Esophagus muscularis mucosa (tissue), 4 donors: ENCODE data around the gene MYRIP. TPM values are rescaled to one million over a fixed set of nuclear protein-coding genes. Genes with fewer than 3 reads are reported as not detected.

Source experiments
- DNase-seq: peaks from one replicate; pipeline ENCODE4 v3.0.0-alpha.2; 2017; ENCODE audit errors: extremely low spot score
- H3K27ac ChIP-seq, 4 donors: fragments of 200-600 bp; sonication (generic); replicated peaks in 1 of 4; 1 replicate in 3 of 4; 2 replicates in 1 of 4; pipeline ENCODE4 v1.5.1; 2016 to 2019; ENCODE audit warnings: mild to moderate bottlenecking in 1 of 4
- H3K27me3 ChIP-seq, 4 donors: fragments of 200-600 bp; sonication (generic); one replicate each; pipeline versions ENCODE4 v1.5.1 to v1.6.0; 2016 to 2019
- H3K36me3 ChIP-seq, 4 donors: fragments of 200-600 bp; sonication (generic); one replicate each; pipeline ENCODE4 v1.5.1; 2016 to 2019
- H3K4me1 ChIP-seq, 4 donors: fragments of 200-600 bp; sonication (generic); one replicate each; pipeline ENCODE4 v1.5.1; 2016 to 2019
- H3K4me3 ChIP-seq, 4 donors: fragments of 200-600 bp; sonication (generic); 1 replicate in 2 of 4; 2 replicates in 2 of 4; pipeline ENCODE4 v1.5.1; 2016 to 2019; ENCODE audit warnings: mild to moderate bottlenecking in 4 of 4, moderate library complexity in 1 of 4
- H3K9me3 ChIP-seq, 4 donors: fragments of 200-600 bp; sonication (generic); 1 replicate in 3 of 4; 2 replicates in 1 of 4; pipeline ENCODE4 v1.5.1; 2016 to 2019
- EP300 ChIP-seq: sonication (generic); formaldehyde crosslinking; IDR thresholded peaks from one replicate; pipeline ENCODE4 v1.6.1; 2017; ENCODE audit warnings: antibody characterized with exemption
- POLR2A ChIP-seq: fragments of 450-650 bp; IDR thresholded peaks from one replicate; pipeline ENCODE4 v1.6.1; 2017; ENCODE audit warnings: antibody characterized with exemption, moderate library complexity, mild to moderate bottlenecking, low read depth
- POLR2AphosphoS5 ChIP-seq, 2 donors: sonication (generic); formaldehyde crosslinking; IDR thresholded peaks; one replicate each; pipeline ENCODE4 v1.6.1; 2017; ENCODE audit warnings: antibody characterized with exemption in 2 of 2
- WGBS: methylation state at CpG from one replicate; pipeline ENCODE4 v1.1.5; 2018; 5-methylcytosine and 5-hydroxymethylcytosine counted together
- intact Hi-C: fragments of 100-400 bp; cut with DNase I; formaldehyde crosslinking; loops from one replicate; pipeline ENCODE4 v1.15.1; 2023
- total RNA-seq, 4 donors: library from RNA; depleted of rRNA; stranded (reverse); fragments of >200 nt; gene quantifications; one replicate each; pipeline versions ENCODE4 v1.1.0 to v1.2.1, GENCODE V29; 2016
- TF ChIP-seq, protein P1 (sequence below), 3 experiments: fragments of 200-600 bp in 2 of 3; fragments of 450-650 bp in 1 of 3; sonication (generic) in 2 of 3; IDR thresholded peaks; one replicate each; pipeline ENCODE4 v1.5.1; 2017 to 2019; ENCODE audit warnings: antibody characterized with exemption in 3 of 3, mild to moderate bottlenecking in 2 of 3, moderate library complexity in 1 of 3

MYRIP gene
- total RNA-seq, 4 donors from 2014 or later = 3.3 to 7.2 (median 5.8) TPM

- intact Hi-C loops = no loop called here
- WGBS = 95% methylated on average over 6 of the region's 6 CpGs
- no peaks in the 10 kb centered on the region for H3K9me3 ChIP-seq
These were observed 351.5 kb downstream of the MYRIP start for GRCh38 chr3:40160933-40161332.

DNA sequence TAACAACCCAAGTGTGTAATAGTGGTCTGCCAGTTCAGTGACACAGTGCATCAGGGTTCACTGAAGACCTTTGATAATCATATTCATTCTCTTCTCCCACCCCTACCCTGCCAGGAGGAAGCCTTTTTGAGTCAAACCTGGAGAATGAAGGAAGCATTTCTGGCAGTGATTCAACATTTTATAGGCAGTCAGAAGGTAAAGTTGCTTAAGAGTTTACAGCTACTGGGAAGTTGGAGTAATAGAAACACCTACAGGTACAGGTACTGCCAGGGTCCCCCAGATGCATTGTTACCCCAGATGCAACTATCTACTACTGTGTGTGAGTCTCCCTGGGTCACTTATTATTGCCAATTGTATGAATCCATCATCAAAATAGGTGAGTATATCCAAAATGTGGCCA, 353.2 kb downstream of the MYRIP start:
- Histone ChIP-seq H3K4me3 (no peak overlapping the region), H3K36me3 (no peaks in the 10 kb centered on the region), H3K9me3 (no peaks in the 10 kb centered on the region), H3K27ac (no peak overlapping the region), H3K4me1 (no peaks in the 10 kb centered on the region), H3K27me3 (no peaks in the 10 kb centered on the region)
- intact Hi-C loops = no loop called here
- DNase-seq = no peak
- no peak for TF ChIP-seq POLR2A
- TF ChIP-seq, protein P1, sequence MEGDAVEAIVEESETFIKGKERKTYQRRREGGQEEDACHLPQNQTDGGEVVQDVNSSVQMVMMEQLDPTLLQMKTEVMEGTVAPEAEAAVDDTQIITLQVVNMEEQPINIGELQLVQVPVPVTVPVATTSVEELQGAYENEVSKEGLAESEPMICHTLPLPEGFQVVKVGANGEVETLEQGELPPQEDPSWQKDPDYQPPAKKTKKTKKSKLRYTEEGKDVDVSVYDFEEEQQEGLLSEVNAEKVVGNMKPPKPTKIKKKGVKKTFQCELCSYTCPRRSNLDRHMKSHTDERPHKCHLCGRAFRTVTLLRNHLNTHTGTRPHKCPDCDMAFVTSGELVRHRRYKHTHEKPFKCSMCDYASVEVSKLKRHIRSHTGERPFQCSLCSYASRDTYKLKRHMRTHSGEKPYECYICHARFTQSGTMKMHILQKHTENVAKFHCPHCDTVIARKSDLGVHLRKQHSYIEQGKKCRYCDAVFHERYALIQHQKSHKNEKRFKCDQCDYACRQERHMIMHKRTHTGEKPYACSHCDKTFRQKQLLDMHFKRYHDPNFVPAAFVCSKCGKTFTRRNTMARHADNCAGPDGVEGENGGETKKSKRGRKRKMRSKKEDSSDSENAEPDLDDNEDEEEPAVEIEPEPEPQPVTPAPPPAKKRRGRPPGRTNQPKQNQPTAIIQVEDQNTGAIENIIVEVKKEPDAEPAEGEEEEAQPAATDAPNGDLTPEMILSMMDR (IDR thresholded peaks at IDR 0.05) = no peak
- no peak for TF ChIP-seq POLR2AphosphoS5 (IDR thresholded peaks at IDR 0.05)
- TF ChIP-seq EP300 = no peak

More at GRCh38 chr3:40160933-40161332, 351.5 kb downstream of the MYRIP start:
- TF ChIP-seq POLR2AphosphoS5 (IDR thresholded peaks at IDR 0.05) (no peak), EP300 (no peak), POLR2A (no peak)
- TF ChIP-seq, protein P1 (IDR thresholded peaks at IDR 0.05) = no peak
- no peaks in the 10 kb centered on the region for H3K27me3 ChIP-seq
- H3K4me1 ChIP-seq = no peaks in the 10 kb centered on the region
- H3K27ac ChIP-seq = no peak overlapping the region
- no peak overlapping the region for H3K4me3 ChIP-seq
- H3K36me3 ChIP-seq = no peaks in the 10 kb centered on the region
- DNase-seq = no peak

- Histone ChIP-seq H3K27ac (no peak overlapping the region), H3K4me1 (no peaks in the 10 kb centered on the region), H3K27me3 (no peaks in the 10 kb centered on the region), H3K9me3 (no peaks in the 10 kb centered on the region), H3K4me3 (no peak overlapping the region), H3K36me3 (no peaks in the 10 kb centered on the region)
- 46% methylated on average over 2 of the region's 2 CpGs for WGBS
- no peak for DNase-seq
- intact Hi-C loops = no loop called here
- TF ChIP-seq POLR2AphosphoS5 (IDR thresholded peaks at IDR 0.05) = no peak
- TF ChIP-seq POLR2A = no peak
These were observed 357.6 kb downstream of the MYRIP start for GRCh38 chr3:40166997-40167396.

- intact Hi-C loops = no loop called here
- TF ChIP-seq, protein P1 (IDR thresholded peaks at IDR 0.05) = no peak
- TF ChIP-seq POLR2A (no peak), POLR2AphosphoS5 (IDR thresholded peaks at IDR 0.05) (no peak), EP300 (no peak)
- Histone ChIP-seq H3K4me1 (no peaks in the 10 kb centered on the region), H3K27ac (no peak overlapping the region), H3K4me3 (no peak overlapping the region), H3K9me3 (no peaks in the 10 kb centered on the region), H3K27me3 (no peaks in the 10 kb centered on the region), H3K36me3 (no peaks in the 10 kb centered on the region)
- no peak for DNase-seq
- WGBS = 77% methylated on average over 1 of the region's 1 CpG
These were observed 358.5 kb downstream of the MYRIP start for GRCh38 chr3:40167958-40168357.

- Histone ChIP-seq H3K9me3 (no peaks in the 10 kb centered on the region), H3K4me1 (peaks cover 0 to 10% (median 2%) of the 10 kb centered on the region in 4 donors), H3K4me3 (no peak overlapping the region), H3K27ac (no peak overlapping the region), H3K27me3 (no peaks in the 10 kb centered on the region), H3K36me3 (no peaks in the 10 kb centered on the region)
- TF ChIP-seq EP300 (no peak), POLR2A (no peak), POLR2AphosphoS5 (IDR thresholded peaks at IDR 0.05) (no peak)
- TF ChIP-seq, protein P1 (IDR thresholded peaks at IDR 0.05) = no peak
- no peak for DNase-seq
- intact Hi-C loops = no loop called here
- WGBS = 65% methylated on average over 5 of the region's 5 CpGs
These were observed 360.6 kb downstream of the MYRIP start for GRCh38 chr3:40169983-40170382.
